Stomach (tissue), 4 donors: ENCODE results near the gene TNRC18.

Experiments
- CTCF ChIP-seq, 7 experiments: fragments of 450-650 bp in 4 of 7; fragments of 200-600 bp in 3 of 7; sonication (generic) in 3 of 7; IDR thresholded peaks; one replicate each; pipeline ENCODE4 v1.5.1; 2016 to 2019; ENCODE audit warnings: antibody characterized with exemption in 7 of 7, control low read depth in 2 of 7, mild to moderate bottlenecking in 1 of 7
- EP300 ChIP-seq: sonication (generic); formaldehyde crosslinking; IDR thresholded peaks from one replicate; pipeline ENCODE4 v1.6.1; 2017; ENCODE audit warnings: antibody characterized with exemption

DNA sequence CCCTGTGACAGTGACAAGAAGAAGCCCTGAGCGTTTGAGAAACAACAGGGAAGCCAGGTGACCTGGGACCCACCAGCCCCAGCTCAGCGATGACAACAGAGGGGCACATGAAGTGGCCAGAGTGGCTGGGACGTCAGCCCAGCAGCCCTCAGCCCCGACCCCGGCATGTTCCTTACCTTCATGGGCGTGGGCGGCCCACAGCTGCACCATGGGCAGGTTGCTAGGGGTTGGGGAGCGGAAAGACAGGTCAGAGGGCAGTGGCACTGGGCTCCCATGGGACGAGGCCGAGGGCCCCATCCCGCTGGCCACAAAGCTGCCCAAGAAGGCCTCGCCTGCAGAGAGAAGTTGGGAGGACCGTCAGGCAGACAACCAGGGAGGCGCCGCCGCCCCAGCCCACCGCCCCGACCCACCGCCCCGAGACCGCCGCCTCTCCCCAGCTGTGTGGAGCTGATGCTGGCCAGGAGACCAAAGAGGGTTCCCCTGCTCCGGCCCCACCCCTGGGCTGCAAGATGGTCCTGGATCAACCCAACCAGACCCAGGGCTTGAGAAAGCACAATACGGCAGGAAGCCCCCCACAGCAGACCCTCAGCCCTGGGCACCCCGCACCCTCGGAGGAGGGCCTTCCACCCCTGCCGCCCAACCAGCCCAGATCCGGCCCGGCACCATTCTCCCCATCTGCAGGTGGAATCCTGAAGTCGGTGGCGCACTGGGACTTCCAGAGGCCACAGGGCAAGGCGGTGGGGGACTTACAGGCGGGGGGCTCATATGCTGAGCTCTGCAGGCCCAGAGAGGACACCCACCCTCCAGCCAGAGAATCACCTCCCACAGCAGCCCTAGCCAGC is 29.1 kb downstream of the TNRC18 start:
- TF ChIP-seq CTCF (IDR thresholded peaks at IDR 0.05) (no peak), EP300 (no peak)
